MCF 10A (cell line): ENCODE data around the gene XCL1. TPM values are rescaled to one million over a fixed set of nuclear protein-coding genes. Genes with fewer than 3 reads are reported as not detected.

Experiments used
- BruUV-seq: library from RNA; stranded (reverse); fragments of 400-500 nt; replicated peaks from 2 replicates; lab custom pipeline; 2021; lab: Mats Ljungman, UMichigan
- CTCF ChIA-PET: fragments of 300-600 bp; sonication (Branson Sonifier 250); formaldehyde crosslinking; extraction: SDS; loops from one replicate; lab custom pipeline; 2021; ENCODE audit warnings: antibody characterized with exemption, inconsistent platforms; lab: Yijun Ruan, JAX
- POLR2A ChIA-PET: fragments of 300-600, 350-650 bp; sonication (Branson Sonifier 250); formaldehyde crosslinking; extraction: SDS; loops from one replicate; lab custom pipeline; 2020; ENCODE audit warnings: antibody characterized with exemption, inconsistent platforms; lab: Yijun Ruan, JAX
- DNase-seq: peaks from one replicate; pipeline ENCODE4 v3.0.0-alpha.2; 2018; ENCODE audit not compliant: unreplicated experiment
- H3K27ac Mint-ChIP-seq: one replicate; pipeline ENCODE4 v1.8.0; 2022; ENCODE audit warnings: mild to moderate bottlenecking, low read depth, mixed read lengths; ENCODE audit not compliant: unreplicated experiment
- H3K27me3 Mint-ChIP-seq: one replicate; pipeline ENCODE4 v1.8.0; 2022; ENCODE audit warnings: mixed read lengths; ENCODE audit not compliant: insufficient read depth, unreplicated experiment
- H3K36me3 Mint-ChIP-seq: one replicate; pipeline ENCODE4 v1.8.0; 2022; ENCODE audit warnings: mild to moderate bottlenecking, moderate library complexity, mixed read lengths; ENCODE audit not compliant: insufficient read depth, unreplicated experiment
- H3K4me1 Mint-ChIP-seq: one replicate; pipeline ENCODE4 v1.8.0; 2022; ENCODE audit warnings: mixed read lengths; ENCODE audit not compliant: insufficient read depth, unreplicated experiment
- H3K4me3 Mint-ChIP-seq: one replicate; pipeline ENCODE4 v1.8.0; 2022; ENCODE audit warnings: mild to moderate bottlenecking, moderate library complexity, mixed read lengths; ENCODE audit not compliant: unreplicated experiment
- H3K9me3 Mint-ChIP-seq: one replicate; pipeline ENCODE4 v1.8.0; 2022; ENCODE audit warnings: mixed read lengths; ENCODE audit not compliant: unreplicated experiment
- CTCF ChIP-seq: fragments of 200-600 bp; IDR thresholded peaks from one replicate; pipeline ENCODE4 v1.8.0; 2022; ENCODE audit warnings: antibody characterized with exemption, mild to moderate bottlenecking; ENCODE audit not compliant: unreplicated experiment
- intact Hi-C: fragments of 100-400 bp; cut with micrococcal nuclease; formaldehyde crosslinking; loops from 2 replicates; pipeline ENCODE4 v1.14.1; 2022
- total RNA-seq: library from RNA; stranded (reverse); gene quantifications from 2 replicates; pipeline ENCODE4 v1.2.3, GENCODE V29; 2022

The XCL1 gene
- total RNA-seq, 1 experiment from 2014 or later, result not detected

- ChIA-PET POLR2A (no interaction called here), CTCF (interaction anchor here (0.7 to 2.4 kb wide), 2 partner anchors 16 to 115 kb away, joined by 4 to 8 read pairs; no protein-coding TSS in a partner anchor)
- TF ChIP-seq CTCF, result no peak
- H3K4me1 Mint-ChIP-seq, result peaks cover 7% of the 10 kb centered on the region
- H3K4me3 Mint-ChIP-seq, result no peak overlapping the region
- BruUV-seq, result no TSS peak
- intact Hi-C loops, result no loop called here
- H3K27me3 Mint-ChIP-seq, result no peaks in the 10 kb centered on the region
- no peak for DNase-seq
- H3K9me3 Mint-ChIP-seq, result no peaks in the 10 kb centered on the region
- H3K27ac Mint-ChIP-seq, result no peak overlapping the region
- no peaks in the 10 kb centered on the region for H3K36me3 Mint-ChIP-seq
Observed at GRCh38 chr1:168551688-168552087, 24.7 kb upstream of the XCL1 start.

DNA sequence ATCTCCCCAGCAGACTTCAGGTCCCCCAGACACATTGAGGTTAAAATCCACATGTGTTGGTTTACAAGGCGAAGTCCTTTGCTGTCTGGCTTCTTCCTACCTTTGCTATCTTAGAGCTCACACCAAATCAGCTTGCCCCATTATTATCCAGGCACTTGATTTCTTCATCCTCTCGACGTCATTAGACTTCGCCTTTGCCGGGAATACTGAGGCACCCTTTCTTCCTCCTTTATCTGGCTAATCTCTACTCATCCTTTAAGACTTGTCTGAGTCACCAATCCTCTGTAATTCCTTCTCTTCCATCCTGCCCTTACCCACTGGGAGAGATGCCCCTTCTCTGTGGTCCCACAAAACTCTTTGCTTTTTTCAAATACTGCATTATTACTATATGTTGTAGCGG is 23.4 kb upstream of the XCL1 start:
- H3K9me3 Mint-ChIP-seq, result no peaks in the 10 kb centered on the region
- H3K4me1 Mint-ChIP-seq, result peaks cover 20% of the 10 kb centered on the region
- H3K27me3 Mint-ChIP-seq, result no peaks in the 10 kb centered on the region
- TF ChIP-seq CTCF, result no peak
- H3K4me3 Mint-ChIP-seq, result no peak overlapping the region
- no peak overlapping the region for H3K27ac Mint-ChIP-seq
- POLR2A ChIA-PET, result no interaction called here
- CTCF ChIA-PET, result interaction anchor here (0.9 kb wide), 1 partner anchor 209 kb away, joined by 3 read pairs; no protein-coding TSS in a partner anchor
- no TSS peak for BruUV-seq
- no peak for DNase-seq
- no peaks in the 10 kb centered on the region for H3K36me3 Mint-ChIP-seq
- intact Hi-C loops, result no loop called here

DNA sequence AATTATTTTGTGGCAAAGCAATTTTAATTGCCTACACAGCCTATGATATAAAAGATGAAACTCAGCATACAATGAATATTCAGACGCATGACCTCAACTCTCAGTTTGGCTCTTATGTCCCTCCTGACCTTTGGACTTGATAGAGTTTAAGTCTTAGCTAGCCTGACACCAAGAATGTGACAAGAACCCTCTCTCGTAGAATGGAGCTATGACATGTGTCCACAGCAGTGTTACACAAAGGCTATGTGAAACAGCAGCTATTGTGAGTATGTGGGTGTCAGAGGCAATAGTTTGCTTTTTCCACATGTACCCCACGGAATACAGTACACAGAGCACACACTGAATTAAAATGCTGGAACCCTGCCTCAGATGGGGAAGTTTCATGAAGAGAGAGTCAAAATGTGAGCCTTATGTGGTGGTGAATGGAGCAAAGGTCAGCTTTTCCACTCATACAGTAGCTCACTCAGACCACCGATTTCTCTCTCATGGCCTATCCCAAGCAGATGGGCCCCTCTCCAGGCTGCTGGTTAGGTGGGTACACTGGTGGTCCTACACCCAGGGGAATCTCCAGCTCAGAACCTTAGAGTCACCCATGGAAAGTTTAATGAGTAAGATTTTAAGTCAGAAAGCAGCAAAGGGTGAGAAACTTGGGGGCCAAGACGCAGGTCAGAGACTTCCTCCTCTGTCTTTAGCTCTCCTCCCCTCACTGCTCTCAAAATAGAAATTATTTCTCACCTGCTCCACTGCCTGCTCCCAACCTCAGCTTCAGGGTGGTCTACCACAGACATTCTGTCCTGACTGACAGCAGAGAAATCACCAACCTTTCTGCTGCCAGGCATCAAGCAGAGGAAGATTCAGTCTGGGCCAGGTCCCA is 22.5 kb upstream of the XCL1 start:
- POLR2A ChIA-PET, result interaction anchor here (0.7 kb wide), 1 partner anchor 56 kb away, joined by 3 read pairs; no protein-coding TSS in a partner anchor
- peaks cover 22% of the 10 kb centered on the region for H3K4me1 Mint-ChIP-seq
- DNase-seq, result no peak
- no peaks in the 10 kb centered on the region for H3K36me3 Mint-ChIP-seq
- no peak for TF ChIP-seq CTCF
- H3K27ac Mint-ChIP-seq, result no peak overlapping the region
- H3K27me3 Mint-ChIP-seq, result no peaks in the 10 kb centered on the region
- intact Hi-C loops, result no loop called here
- BruUV-seq, result no TSS peak
- H3K4me3 Mint-ChIP-seq, result no peak overlapping the region
- H3K9me3 Mint-ChIP-seq, result no peaks in the 10 kb centered on the region
- CTCF ChIA-PET, result interaction anchor here (0.6 to 1.8 kb wide), 8 partner anchors 40 to 471 kb away, joined by 3 to 10 read pairs (median 4); no protein-coding TSS in a partner anchor
